GM18519 (cell line): ENCODE data around the gene THY1.
"Not testable (repeated sequence)": the region's sequence is repeated elsewhere in the genome, so short reads cannot be mapped to it uniquely, and the experiment has no call there.

Experiments used
- ATAC-seq: cut with Tn5 transposase; IDR thresholded peaks from one replicate; pipeline ENCODE4 v1.9.1; 2021; ENCODE audit warnings: mild to moderate bottlenecking, moderate library complexity; ENCODE audit not compliant: unreplicated experiment, low FRiP score

Gene THY1

DNA sequence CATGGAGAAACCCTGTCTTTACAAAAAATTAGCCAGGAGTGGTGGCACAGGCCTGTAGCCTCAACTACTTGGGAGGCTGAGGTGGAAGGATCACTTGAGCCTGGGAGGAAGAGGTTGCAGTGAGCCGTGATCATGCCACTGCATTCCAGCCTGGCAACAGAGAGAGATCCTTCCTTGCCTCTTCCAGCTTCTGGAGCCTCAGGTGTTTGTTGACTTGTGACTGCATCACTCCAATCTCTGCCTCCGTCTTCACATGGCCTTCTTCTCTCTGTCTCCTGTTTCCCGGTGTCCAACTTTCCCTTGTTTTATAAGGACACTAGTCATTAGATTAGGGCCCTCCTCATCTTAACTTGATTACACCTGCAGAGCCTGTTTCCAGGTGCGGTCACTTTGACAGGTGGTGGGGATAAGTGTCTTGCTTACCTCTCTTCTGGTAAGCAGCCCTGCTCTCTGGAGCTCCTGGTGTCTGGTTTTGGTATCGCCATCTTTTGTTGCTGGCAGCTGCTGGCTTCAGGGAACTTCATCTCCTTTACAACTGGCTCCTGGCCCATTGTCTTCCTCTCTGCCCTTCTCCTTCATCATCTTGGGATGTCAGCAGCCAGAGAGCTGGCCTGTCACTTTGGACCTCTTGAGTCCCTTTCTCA lies 33.2 kb downstream of the THY1 start:
- ATAC-seq = no peak

DNA sequence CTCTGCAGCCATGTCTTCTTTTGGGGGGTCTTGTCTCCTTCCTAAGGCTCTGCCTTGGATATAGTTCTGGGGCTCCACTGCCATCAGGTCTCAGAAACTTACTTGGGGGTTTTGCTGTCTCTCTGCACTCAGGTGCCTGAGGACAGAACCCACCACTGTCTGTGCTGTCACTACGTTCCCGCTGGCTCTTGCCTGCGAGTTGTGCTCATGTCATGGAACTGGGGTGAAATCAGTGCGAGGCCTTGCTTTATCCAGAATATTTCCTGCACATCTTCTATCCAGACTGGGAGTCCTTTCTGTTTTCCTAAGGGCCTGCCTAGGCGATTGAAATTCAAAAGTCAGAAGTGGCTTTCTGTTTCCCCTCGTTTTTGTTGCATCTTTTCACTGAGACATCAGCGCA lies 34.9 kb downstream of the THY1 start:
- no peak for ATAC-seq

- ATAC-seq = no peak
Measured at GRCh38 chr11:119384332-119384731, 38.6 kb downstream of the THY1 start.

GRCh38 chr11:119382513-119382912 lies 40.5 kb downstream of the THY1 start:
- not testable (repeated sequence) for ATAC-seq

GRCh38 chr11:119382101-119382500 lies 40.9 kb downstream of the THY1 start:
- no peak for ATAC-seq

- ATAC-seq = peak; percentile 95
Measured at GRCh38 chr11:119381181-119381988, 41.6 kb downstream of the THY1 start, which contains the start of gene USP2. Gene USP2, minus strand, starts transcription at chr11:119381690. Its CDS starts 8,210 bp downstream, at chr11:119373480.

GRCh38 chr11:119380827-119381180 lies 42.2 kb downstream of the THY1 start:
- no peak for ATAC-seq

GRCh38 chr11:119380160-119380826 lies 42.7 kb downstream of the THY1 start:
- no peak for ATAC-seq

DNA sequence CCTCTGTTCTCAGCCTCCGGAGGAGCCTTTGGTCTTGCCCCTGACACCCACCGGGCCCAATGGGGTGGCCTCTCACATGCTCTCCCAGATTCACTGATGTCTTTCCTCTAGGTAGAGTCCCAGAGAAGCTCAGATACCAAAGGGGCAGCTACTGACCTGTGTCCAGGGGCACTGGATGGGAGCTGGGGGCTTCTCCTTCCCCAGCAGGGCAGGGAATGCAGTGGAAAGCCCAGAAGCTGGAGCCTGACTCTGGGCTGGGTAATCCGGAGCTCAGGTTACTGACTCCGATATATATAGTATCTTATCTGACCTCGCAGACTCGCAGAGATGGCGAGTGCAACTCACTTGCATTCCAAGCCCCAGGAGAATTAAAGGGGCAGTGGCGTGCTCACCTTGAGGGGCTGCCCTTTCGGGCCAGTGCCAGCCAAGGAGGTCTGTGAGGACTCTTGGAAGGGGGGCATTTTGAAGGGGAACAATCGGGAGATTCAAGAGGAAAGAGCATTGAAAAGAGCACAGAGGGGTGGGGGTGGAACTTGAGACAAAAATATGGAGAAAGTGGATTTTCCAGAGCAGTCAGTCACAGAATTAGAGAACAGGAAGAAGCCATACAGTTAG lies 44.0 kb downstream of the THY1 start:
- ATAC-seq = no peak

DNA sequence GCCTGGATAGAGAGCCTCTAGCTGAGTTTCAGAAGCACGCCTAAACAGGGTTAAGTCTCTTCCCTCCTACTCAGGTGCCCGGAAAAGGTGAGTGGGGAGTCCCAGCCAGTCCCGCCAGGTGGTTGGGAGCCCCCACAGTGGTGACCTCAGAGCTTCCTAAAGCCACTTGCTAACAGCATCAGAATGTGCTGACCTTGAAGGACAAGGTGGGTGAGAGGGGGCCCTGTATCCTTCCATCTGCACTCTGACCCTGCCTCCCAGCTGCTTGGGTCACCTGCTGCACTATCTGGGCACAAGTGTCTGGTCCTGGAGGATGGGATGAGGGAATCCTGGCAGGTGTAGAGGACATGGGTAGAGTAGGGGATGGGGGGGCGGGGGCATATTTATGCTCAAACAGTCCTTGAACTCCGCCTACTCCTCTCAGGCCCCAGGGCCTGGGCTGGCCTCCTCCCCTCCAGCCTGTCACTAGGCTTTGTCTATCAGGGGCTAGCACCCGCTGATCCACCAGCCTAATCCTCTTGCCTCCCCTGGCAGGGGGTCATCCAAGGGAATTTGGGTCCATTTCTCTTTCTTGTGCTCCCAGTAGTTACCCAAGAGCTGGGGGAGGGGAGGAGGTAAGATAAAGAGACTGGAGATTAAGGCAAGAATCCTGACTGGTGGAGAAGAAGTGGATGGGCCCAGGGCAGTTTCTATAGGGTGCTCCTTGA lies 44.9 kb downstream of the THY1 start:
- ATAC-seq = no peak

DNA sequence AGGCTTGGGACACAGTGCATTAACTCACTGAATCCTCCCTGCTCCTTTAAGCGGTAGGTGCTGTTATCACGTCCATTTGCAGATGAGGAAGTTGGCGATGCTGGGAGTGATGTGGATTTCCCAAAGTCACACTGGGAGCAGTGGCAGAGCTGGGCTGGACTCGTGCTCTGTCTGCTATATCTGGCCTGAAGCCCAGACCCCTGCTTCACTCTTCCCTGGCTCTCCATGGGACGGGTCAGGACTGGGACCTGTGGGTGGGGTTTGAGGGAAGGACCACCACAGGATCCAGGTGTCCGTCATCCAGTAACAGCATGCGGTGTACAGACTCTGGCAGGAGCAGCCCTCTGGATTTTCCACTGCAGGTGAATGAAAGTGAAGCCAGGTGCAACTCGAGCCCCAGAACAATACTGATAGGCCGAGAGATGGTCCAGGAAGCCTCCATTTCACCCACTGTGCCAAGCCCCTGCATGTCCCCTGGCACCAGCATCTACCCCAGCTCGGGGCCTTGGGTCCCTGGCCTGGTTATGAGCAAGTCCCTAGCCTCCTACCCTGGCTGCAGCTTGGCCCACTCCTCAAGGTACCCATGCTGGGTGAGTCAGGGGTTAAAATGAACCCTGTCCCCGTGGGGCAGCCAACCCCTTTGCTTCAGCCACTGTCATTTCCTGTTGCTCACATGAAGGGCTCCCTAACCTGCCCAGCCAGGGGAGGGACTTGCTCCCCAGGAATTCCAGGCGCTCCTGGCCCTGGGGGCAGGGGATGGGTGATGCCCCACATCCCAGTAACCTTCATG lies 45.7 kb downstream of the THY1 start:
- ATAC-seq = no peak

DNA sequence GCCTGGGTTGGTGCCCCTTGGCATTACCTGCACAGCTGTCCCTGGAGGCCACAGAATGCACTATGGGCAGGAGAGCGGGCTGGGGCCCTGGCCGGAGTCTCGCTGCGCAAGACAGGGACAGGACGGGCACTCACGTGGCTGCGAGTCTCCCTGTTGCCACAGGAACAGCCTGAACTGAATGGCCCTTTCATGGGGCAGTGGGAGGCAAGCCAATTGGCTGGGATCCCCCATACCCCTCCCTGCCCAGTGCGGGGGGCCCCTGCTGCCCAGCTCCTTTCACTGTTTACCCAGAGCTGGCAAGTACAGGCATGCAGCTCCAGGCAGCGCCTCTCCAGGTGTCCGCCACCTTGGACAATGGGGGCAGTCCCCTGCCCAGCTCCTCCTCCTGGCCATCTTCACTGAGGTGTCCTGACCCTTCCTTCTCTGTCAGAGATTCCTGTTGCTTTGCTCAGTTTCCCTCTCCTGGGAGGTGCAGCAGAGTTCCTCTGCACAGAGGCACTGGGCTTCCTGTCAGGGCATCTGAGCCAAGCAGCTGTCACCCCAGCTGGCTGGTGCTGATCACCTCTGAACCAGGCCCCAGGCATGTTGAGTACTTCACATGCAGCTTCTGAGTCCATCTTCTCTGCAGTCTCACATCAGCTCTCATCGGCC lies 46.6 kb downstream of the THY1 start:
- no peak for ATAC-seq

DNA sequence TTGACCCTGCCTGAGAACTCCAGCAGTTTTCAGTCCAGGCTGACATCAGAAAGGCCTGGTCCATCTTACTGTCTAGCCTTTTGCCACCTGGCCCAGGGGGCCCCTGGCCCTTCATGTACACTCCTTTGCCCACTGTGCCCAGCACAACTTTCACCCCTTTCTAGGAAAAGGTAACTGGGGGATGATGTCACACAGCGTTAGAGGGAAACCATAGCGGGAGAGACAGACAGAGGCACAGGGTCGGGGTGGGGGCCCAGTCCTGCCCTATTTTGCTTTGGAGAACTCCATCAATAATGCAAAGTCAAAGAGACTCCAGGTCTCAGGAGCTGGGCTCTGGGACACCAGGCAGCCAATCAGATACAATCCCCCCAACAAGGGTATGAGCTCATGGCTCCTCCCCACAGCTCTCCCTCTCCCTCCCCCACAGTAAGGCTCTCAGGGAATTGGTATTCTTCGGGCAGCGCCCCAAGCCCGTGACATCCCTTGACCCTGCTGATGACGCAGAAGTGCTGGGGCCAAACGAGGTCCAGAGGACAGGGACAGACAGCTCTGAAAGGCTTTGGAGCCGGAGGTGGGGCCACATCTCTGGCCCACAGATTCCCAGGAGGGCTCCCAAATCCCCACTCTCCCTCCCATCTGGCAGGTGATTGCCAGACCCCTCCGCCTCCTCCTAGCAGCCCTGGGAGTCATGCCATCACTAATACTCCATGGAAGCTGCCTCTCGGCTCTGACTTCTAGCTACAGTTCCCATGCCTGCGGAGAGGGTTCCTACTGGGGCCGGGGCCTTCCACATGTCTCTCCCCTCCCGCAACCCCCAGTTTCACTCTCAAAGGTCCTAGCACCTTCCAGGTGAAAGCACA lies 47.4 kb downstream of the THY1 start:
- no peak for ATAC-seq

DNA sequence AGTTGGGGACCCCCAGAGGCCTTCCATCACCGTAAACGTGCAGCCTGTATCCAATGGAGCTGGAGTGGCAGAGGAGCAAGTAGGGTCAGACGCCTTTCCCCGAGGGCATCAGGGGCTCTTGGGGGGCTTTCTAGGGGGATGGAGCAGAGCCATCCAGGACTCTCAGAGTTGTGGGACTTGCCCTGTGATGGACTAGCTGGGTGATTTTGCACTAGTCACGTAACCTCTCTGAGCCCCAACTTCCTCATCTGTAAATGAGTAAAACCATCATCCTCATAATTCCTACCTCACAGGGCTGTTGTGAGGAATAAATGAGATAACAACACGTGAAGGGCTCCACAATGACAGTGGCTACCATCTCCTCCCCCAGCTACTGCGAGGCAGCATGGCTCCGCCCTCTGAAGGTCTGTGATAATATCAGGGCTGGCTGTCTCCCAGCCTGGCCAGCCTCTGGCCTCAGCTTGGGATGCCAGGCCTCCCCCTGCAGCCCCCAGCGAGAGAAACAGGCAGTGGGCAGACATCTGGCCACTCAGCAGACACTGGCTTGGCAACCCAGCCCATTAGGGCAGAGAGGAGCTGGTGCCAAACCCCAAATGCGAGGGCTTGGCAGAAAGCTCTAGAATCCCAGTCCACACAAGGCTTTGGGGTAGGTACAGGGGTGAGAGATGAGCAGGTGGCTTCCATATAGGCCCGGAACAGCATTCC lies 48.2 kb downstream of the THY1 start:
- no peak for ATAC-seq

DNA sequence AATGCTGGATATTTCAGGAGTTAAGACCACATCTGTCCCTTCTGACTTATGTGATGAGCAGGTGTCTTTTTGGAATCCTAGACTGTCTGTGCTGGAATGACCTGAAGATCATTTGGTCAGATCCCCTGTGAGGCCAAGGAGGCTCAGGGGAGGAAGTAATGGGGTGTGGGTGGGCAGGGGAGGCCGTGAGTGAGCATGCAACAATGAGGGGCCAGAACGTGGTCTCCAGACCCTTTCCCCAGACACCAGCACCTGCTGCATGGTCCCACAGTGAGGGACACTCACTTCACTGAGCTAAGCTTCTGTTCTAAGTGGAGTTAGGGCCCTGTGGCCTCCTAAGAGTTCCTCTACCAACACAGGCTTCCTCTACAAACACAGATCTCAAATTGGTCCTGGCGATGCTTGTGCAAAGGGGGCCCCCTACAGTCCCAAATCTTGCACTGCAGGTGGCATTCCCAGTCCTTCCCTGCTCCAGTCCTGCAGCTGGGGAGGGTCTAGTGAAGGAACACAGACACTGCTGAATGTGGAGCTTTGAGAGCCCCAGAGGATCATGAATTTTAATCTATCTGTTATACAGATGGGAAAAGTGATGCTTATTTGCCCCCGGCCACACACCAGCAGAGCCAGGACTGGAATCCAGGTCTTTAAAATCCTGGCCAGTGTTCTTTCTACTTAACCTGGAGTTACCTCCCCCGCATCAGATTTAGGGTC lies 48.9 kb downstream of the THY1 start:
- no peak for ATAC-seq

- ATAC-seq = no peak
Measured at GRCh38 chr11:119373059-119373920, 49.7 kb downstream of the THY1 start.
